ENCODE measurements around the gene CCNI2. TPM values are rescaled to one million over a fixed set of nuclear protein-coding genes. Genes with fewer than 3 reads are reported as not detected.

CCNI2 gene
- total and polyA plus RNA-seq, 11 donors = 0.11 to 0.50 (median 0.20) TPM; not detected in 8

- no peak for ATAC-seq
- 76 to 81% (median 80%) methylated on average over 1 of the region's 1 CpG for WGBS, 4 donors
- Histone ChIP-seq H3K4me1 (peaks cover 0 to 20% (median 9%) of the 10 kb centered on the region in 12 donors), H3K27me3 (peaks cover 0 to 24% (median 0%) of the 10 kb centered on the region in 9 donors), H3K4me3 (no peak overlapping the region), H3K36me3 (peaks cover 0 to under 1% (median 0%) of the 10 kb centered on the region in 9 donors), H3K9me3 (no peaks in the 10 kb centered on the region), H3K27ac (no peak overlapping the region)
- no peak for DNase-seq
- TF ChIP-seq CTCF (IDR thresholded peaks at IDR 0.05) (no peak), POLR2A (IDR thresholded peaks at IDR 0.05) (no peak)
- intact Hi-C loops (cut with DNase I) = loop anchor here in 1 of 10 donors (5.0 kb wide), 1 partner anchor 38 kb away; the partner anchor contains the start of gene SEPTIN8
Measured at GRCh38 chr5:132739232-132739631, 8.0 kb upstream of the CCNI2 start.

- H3K4me1 ChIP-seq = peaks cover 2 to 12% (median 5%) of the 10 kb centered on the region in 12 donors
Measured at GRCh38 chr5:132742158-132742557, 5.1 kb upstream of the CCNI2 start.

GRCh38 chr5:132742626-132743025 lies 4.6 kb upstream of the CCNI2 start:
- WGBS, 4 donors = 89 to 93% (median 91%) methylated on average over 5 of the region's 5 CpGs
- DNase-seq (no peak), ATAC-seq (no peak)
- Histone ChIP-seq H3K4me3 (no peak overlapping the region), H3K27ac (no peak overlapping the region), H3K27me3 (peaks cover 0 to 48% (median 10%) of the 10 kb centered on the region in 9 donors), H3K4me1 (peaks cover 3 to 14% (median 9%) of the 10 kb centered on the region in 12 donors), H3K36me3 (no peaks in the 10 kb centered on the region), H3K9me3 (no peaks in the 10 kb centered on the region)
- intact Hi-C loops (cut with DNase I) = no loop called here
- TF ChIP-seq CTCF (IDR thresholded peaks at IDR 0.05) (no peak), POLR2A (IDR thresholded peaks at IDR 0.05) (no peak)

More at GRCh38 chr5:132742158-132742557, 5.1 kb upstream of the CCNI2 start:
- Histone ChIP-seq H3K27me3 (peaks cover 0 to 46% (median 10%) of the 10 kb centered on the region in 9 donors), H3K9me3 (no peaks in the 10 kb centered on the region), H3K4me3 (no peak overlapping the region), H3K36me3 (no peaks in the 10 kb centered on the region), H3K27ac (no peak overlapping the region)
- intact Hi-C loops (cut with DNase I) = no loop called here
- WGBS, 4 donors = 91 to 96% (median 95%) methylated on average over 2 of the region's 2 CpGs
- ATAC-seq (no peak), DNase-seq (no peak)
- TF ChIP-seq CTCF (IDR thresholded peaks at IDR 0.05) = no peak
- no peak for TF ChIP-seq POLR2A (IDR thresholded peaks at IDR 0.05)

GRCh38 chr5:132744659-132745058 lies 2.6 kb upstream of the CCNI2 start:
- no peak for TF ChIP-seq CTCF (IDR thresholded peaks at IDR 0.05)
- TF ChIP-seq POLR2A (IDR thresholded peaks at IDR 0.05) = no peak
- WGBS, 4 donors = 56 to 86% (median 73%) methylated on average over 2 of the region's 2 CpGs
- H3K4me3 ChIP-seq = no peak overlapping the region
- intact Hi-C loops (cut with DNase I) = no loop called here
- peaks cover 0 to 13% (median 9%) of the 10 kb centered on the region in 12 donors for H3K4me1 ChIP-seq
- H3K9me3 ChIP-seq = no peaks in the 10 kb centered on the region
- ATAC-seq (no peak), DNase-seq (no peak)
- no peak overlapping the region for H3K27ac ChIP-seq
- H3K27me3 ChIP-seq = peaks cover 0 to 48% (median 10%) of the 10 kb centered on the region in 9 donors
- H3K36me3 ChIP-seq = no peaks in the 10 kb centered on the region
